Ishikawa (cell line): ENCODE data around the gene IGFBP3.

Experiments
- CEBPB ChIP-seq: IDR thresholded peaks from 2 replicates; pipeline ENCODE4 v1.6.1; 2012
- CREB1 ChIP-seq: IDR thresholded peaks from 2 replicates; pipeline ENCODE4 v1.6.1; 2012; ENCODE audit warnings: low read depth
- EP300 ChIP-seq: IDR thresholded peaks from 2 replicates; pipeline ENCODE4 v1.6.1; 2012; ENCODE audit warnings: borderline replicate concordance
- TCF12 ChIP-seq: IDR thresholded peaks from 2 replicates; pipeline ENCODE4 v1.6.1; 2012; ENCODE audit warnings: low read depth
- TEAD4 ChIP-seq: IDR thresholded peaks from 2 replicates; pipeline ENCODE4 v1.6.1; 2012
- TF ChIP-seq, protein P1 (sequence below): IDR thresholded peaks from 2 replicates; pipeline ENCODE4 v1.6.1; 2012; ENCODE audit warnings: low read depth, mild to moderate bottlenecking
- TF ChIP-seq, protein P2 (sequence below): IDR thresholded peaks from 2 replicates; pipeline ENCODE4 v1.6.1; 2012

DNA sequence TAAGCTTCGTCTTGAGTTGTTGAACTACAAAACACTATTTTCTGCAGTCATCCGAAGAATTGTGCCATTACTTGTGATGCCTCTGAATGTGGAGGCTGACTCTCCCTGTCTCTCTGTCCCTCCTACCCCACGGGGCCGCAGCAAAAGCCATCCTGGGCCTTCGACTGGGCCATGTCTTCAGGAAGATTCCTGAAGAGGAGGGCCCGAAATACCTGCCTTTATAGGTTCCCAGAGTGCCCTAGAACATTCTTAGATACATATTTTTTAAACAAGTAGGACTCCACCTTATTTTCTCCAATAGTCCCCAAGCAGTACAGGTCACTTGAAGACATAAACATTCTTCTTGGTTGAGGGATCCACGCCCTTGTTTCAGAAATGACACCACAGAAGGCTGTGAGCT lies 8.1 kb downstream of the IGFBP3 start:
- no peak for TF ChIP-seq EP300
- TF ChIP-seq, protein P1, sequence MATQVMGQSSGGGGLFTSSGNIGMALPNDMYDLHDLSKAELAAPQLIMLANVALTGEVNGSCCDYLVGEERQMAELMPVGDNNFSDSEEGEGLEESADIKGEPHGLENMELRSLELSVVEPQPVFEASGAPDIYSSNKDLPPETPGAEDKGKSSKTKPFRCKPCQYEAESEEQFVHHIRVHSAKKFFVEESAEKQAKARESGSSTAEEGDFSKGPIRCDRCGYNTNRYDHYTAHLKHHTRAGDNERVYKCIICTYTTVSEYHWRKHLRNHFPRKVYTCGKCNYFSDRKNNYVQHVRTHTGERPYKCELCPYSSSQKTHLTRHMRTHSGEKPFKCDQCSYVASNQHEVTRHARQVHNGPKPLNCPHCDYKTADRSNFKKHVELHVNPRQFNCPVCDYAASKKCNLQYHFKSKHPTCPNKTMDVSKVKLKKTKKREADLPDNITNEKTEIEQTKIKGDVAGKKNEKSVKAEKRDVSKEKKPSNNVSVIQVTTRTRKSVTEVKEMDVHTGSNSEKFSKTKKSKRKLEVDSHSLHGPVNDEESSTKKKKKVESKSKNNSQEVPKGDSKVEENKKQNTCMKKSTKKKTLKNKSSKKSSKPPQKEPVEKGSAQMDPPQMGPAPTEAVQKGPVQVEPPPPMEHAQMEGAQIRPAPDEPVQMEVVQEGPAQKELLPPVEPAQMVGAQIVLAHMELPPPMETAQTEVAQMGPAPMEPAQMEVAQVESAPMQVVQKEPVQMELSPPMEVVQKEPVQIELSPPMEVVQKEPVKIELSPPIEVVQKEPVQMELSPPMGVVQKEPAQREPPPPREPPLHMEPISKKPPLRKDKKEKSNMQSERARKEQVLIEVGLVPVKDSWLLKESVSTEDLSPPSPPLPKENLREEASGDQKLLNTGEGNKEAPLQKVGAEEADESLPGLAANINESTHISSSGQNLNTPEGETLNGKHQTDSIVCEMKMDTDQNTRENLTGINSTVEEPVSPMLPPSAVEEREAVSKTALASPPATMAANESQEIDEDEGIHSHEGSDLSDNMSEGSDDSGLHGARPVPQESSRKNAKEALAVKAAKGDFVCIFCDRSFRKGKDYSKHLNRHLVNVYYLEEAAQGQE: no peak
- no peak for TF ChIP-seq TCF12
- TF ChIP-seq CREB1: no peak
- TF ChIP-seq TEAD4: no peak
- no peak for TF ChIP-seq CEBPB
- TF ChIP-seq, protein P2, sequence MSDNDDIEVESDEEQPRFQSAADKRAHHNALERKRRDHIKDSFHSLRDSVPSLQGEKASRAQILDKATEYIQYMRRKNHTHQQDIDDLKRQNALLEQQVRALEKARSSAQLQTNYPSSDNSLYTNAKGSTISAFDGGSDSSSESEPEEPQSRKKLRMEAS: no peak
